Measurements from ENCODE around the gene E2F8. TPM values are rescaled to one million over a fixed set of nuclear protein-coding genes. Genes with fewer than 3 reads are reported as not detected.

Gene E2F8
- total RNA-seq, 2 donors from 2014 or later, result 0.26 TPM; not detected in 1

GRCh38 chr11:19218216-19218615 is 22.5 kb downstream of the E2F8 start:
- H3K9me3 ChIP-seq, result no peaks in the 10 kb centered on the region
- TF ChIP-seq CTCF (IDR thresholded peaks at IDR 0.05), result no peak
- no peak for TF ChIP-seq POLR2A (IDR thresholded peaks at IDR 0.05)
- H3K4me3 ChIP-seq, result no peak overlapping the region
- no peak for DNase-seq
- no peak for ATAC-seq
- WGBS, 2 donors, result 87 to 92% methylated on average over 3 of the region's 3 CpGs
- no peaks in the 10 kb centered on the region for H3K27me3 ChIP-seq
- H3K27ac ChIP-seq, result no peak overlapping the region
- no peaks in the 10 kb centered on the region for H3K4me1 ChIP-seq
- H3K36me3 ChIP-seq (replicated peaks in 1 of 2; ENCODE audit: insufficient read depth in 1 of 2, low read depth in 2 of 2), result no peaks in the 10 kb centered on the region
- intact Hi-C loops (cut with DNase I), result no loop called here

GRCh38 chr11:19216709-19217374 is 23.9 kb downstream of the E2F8 start:
- 38 to 39% methylated on average over 3 of the region's 3 CpGs for WGBS, 2 donors
- H3K4me1 ChIP-seq, result no peaks in the 10 kb centered on the region
- H3K27ac ChIP-seq, result no peak overlapping the region
- intact Hi-C loops (cut with DNase I), result no loop called here
- H3K36me3 ChIP-seq (replicated peaks in 1 of 2; ENCODE audit: insufficient read depth in 1 of 2, low read depth in 2 of 2), result no peaks in the 10 kb centered on the region
- no peak overlapping the region for H3K4me3 ChIP-seq
- ATAC-seq, result no peak
- DNase-seq, result no peak
- no peaks in the 10 kb centered on the region for H3K9me3 ChIP-seq
- TF ChIP-seq CTCF (IDR thresholded peaks at IDR 0.05) (no peak), POLR2A (IDR thresholded peaks at IDR 0.05) (no peak)
- H3K27me3 ChIP-seq, result no peaks in the 10 kb centered on the region

GRCh38 chr11:19216021-19216420 is 24.7 kb downstream of the E2F8 start:
- Histone ChIP-seq H3K9me3 (no peaks in the 10 kb centered on the region), H3K4me1 (no peaks in the 10 kb centered on the region), H3K27me3 (no peaks in the 10 kb centered on the region), H3K36me3 (replicated peaks in 1 of 2; ENCODE audit: insufficient read depth in 1 of 2, low read depth in 2 of 2) (no peaks in the 10 kb centered on the region), H3K4me3 (no peak overlapping the region), H3K27ac (no peak overlapping the region)
- intact Hi-C loops (cut with DNase I), result no loop called here
- no peak for DNase-seq
- TF ChIP-seq CTCF (IDR thresholded peaks at IDR 0.05) (no peak), POLR2A (IDR thresholded peaks at IDR 0.05) (no peak)
- ATAC-seq, result no peak
- 79 to 83% methylated on average over 4 of the region's 4 CpGs for WGBS, 2 donors

- Histone ChIP-seq H3K27me3 (no peaks in the 10 kb centered on the region), H3K36me3 (replicated peaks in 1 of 2; ENCODE audit: insufficient read depth in 1 of 2, low read depth in 2 of 2) (no peaks in the 10 kb centered on the region), H3K9me3 (no peaks in the 10 kb centered on the region), H3K4me3 (no peak overlapping the region), H3K4me1 (no peaks in the 10 kb centered on the region), H3K27ac (no peak overlapping the region)
- intact Hi-C loops (cut with DNase I), result no loop called here
- TF ChIP-seq POLR2A (IDR thresholded peaks at IDR 0.05) (no peak), CTCF (IDR thresholded peaks at IDR 0.05) (no peak)
- no peak for ATAC-seq
- no peak for DNase-seq
- WGBS, 2 donors, result 44 to 46% methylated on average over 4 of the region's 4 CpGs
Observed at GRCh38 chr11:19209617-19210370, 31.0 kb downstream of the E2F8 start.

Data from body of pancreas (tissue), 4 donors.